GM19372 (cell line): ENCODE data around the gene MYOG.

Experiments
- ATAC-seq: cut with Tn5 transposase; IDR thresholded peaks from one replicate; pipeline ENCODE4 v1.9.1; 2021; ENCODE audit warnings: mild to moderate bottlenecking, low read depth, moderate library complexity; ENCODE audit not compliant: unreplicated experiment

The MYOG gene

GRCh38 chr1:203085528-203086406, at the start of gene MYOG:
Gene MYOG, minus strand, starts transcription at chr1:203086012. Its CDS starts 51 bp downstream, at chr1:203085961.
- ATAC-seq = no peak

GRCh38 chr1:203133970-203134725, 48.3 kb upstream of the MYOG start:
- ATAC-seq = no peak

- ATAC-seq = no peak
These were observed 45.9 kb upstream of the MYOG start for GRCh38 chr1:203131548-203132200.

DNA sequence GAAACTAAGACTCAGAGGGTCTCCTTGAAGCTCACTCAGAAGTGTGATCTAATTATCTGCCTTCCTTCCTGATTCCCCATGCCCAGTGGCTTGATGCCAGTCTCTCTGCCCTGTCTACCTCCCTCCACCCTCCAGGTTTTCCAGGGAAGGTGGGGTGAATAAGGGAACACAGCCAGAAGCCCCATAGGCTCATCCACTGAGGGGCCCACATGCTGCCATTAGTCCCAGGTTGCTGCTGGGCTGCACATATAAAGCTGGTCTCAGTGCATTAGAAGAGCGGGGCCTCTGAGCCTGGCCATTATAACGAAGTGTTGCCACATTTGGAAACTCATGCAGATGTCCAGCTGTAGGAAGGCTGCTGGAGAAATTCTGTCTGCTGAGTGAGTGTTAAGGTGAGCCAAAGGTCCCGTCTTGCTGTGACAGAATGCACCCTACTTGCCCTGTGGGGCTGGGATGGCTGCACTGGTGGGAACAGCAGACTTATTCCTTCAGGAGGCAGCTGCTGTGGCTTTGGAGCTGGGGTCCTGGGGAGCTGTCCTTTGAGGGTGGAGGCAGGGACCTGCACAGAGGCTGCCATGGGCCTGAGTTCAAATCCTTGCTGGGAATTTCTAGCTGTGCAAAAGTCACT, 44.7 kb upstream of the MYOG start:
- no peak for ATAC-seq

- no peak for ATAC-seq
These were observed 43.9 kb upstream of the MYOG start for GRCh38 chr1:203129501-203130231.

GRCh38 chr1:203128716-203129500, 43.1 kb upstream of the MYOG start:
- ATAC-seq = no peak

- ATAC-seq = no peak
These were observed 42.6 kb upstream of the MYOG start for GRCh38 chr1:203128431-203128715.

GRCh38 chr1:203127666-203128430, 42.0 kb upstream of the MYOG start, which contains the start of gene ADORA1:
Gene ADORA1, plus strand, starts transcription at chr1:203127726. Its CDS starts 1,116 bp downstream, at chr1:203128842.
- no peak for ATAC-seq

GRCh38 chr1:203126866-203127665, 41.3 kb upstream of the MYOG start:
- no peak for ATAC-seq

- no peak for ATAC-seq
These were observed 40.5 kb upstream of the MYOG start for GRCh38 chr1:203126151-203126865.

DNA sequence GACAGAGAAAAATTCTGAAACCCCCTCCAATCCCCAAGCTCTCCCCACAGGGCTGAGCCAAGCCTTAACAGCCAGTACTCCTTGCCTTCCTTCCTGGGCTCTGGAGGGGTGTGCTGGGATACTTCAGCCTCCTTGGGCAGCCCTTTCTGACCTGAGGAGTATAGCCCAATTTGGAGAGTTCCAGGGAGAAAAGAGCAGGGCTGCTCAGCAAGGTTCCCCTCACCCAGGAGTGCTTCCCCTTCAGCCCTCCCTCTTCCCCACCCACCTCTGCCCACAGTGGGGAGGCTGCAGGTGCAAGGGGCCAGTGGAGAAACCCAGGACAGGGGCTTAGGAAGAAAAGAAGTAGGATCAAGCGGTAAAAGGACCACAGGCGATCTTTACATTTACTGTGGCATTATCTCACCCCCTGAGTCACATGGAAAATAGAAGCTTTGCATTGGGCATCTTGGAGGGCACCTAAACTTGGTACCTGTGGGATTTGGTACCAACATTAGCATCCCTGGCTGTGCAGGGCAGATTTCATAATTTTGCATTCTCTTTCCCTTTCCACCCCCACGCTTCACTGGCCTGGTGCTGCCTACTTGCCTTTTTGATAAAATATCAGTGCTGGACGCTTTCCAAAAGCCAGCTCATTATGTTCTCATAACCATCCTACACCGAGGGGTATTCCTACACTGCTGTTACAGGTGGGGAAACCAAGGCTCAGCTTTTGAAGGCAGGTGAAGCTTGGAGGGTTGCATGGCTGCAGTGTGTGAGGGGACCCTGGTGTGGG, 38.9 kb upstream of the MYOG start:
- ATAC-seq = no peak

- ATAC-seq = no peak
These were observed 38.2 kb upstream of the MYOG start for GRCh38 chr1:203124011-203124410.

GRCh38 chr1:203122159-203122558, 36.3 kb upstream of the MYOG start:
- no peak for ATAC-seq

- no peak for ATAC-seq
These were observed 35.6 kb upstream of the MYOG start for GRCh38 chr1:203121186-203122015.

DNA sequence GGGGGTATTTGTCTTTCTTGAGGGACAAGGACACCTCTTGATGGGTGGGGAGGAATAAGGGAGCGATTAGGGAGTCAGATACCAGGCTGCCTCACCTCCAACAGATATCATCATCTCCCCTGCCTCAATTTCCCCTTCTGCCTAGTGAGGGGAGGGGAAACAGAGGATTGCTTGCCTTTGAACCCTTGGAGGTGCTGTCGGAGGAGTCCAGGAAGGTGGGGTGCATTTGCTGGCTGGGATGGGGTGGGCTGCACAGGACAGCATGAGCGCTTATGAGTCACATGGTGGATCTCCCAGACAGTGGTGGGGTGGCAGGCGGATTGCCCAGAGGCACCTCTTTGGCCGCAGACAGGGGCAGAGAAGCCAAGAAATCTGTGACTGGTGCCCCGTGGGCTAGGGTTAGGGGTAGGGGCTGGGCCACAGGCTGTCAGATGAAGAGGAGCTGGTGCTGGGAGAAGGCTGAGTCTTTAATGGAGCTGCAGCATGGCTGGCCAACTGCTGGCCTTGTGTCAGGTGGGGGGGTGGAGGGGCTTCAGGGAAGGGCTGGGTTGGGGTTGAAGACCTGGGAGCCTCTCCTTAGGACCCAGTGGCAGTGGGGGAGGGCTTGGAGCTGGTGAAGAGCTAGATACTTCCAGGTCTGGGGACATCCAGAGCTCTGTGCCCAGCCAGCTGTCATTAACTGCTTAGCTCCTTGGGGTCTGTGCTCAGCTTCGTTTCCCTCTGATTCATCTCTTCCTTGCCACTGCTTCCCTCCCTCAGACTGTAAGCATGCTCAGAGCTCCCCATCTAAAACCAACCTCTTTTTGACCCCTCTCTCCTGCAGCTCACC, 34.7 kb upstream of the MYOG start:
- ATAC-seq = no peak
